ENCODE data around the gene CDK5.

CDK5 gene

GRCh38 chr7:151086802-151087244 lies 29.1 kb upstream of the CDK5 start:
- DNase-seq, result peak; percentile 69

GRCh38 chr7:151085691-151086620 lies 28.3 kb upstream of the CDK5 start, which contains the start of gene AGAP3:
AGAP3 (plus strand) TSS chr7:151086475; CDS start chr7:151086742, 267 bp downstream.
- peak; percentile 92 for DNase-seq

- no peak for DNase-seq
Observed at GRCh38 chr7:151085329-151085690, 27.6 kb upstream of the CDK5 start.

- DNase-seq, result no peak
Observed at GRCh38 chr7:151083824-151084160, 26.1 kb upstream of the CDK5 start.

GRCh38 chr7:151083071-151083823 lies 25.6 kb upstream of the CDK5 start, which contains the start of gene TMUB1:
TMUB1 (minus strand) TSS chr7:151083493; CDS start chr7:151082563, 930 bp downstream.
- DNase-seq, result peak; percentile 83

GRCh38 chr7:151082141-151083070 lies 24.7 kb upstream of the CDK5 start:
- DNase-seq, result no peak

GRCh38 chr7:151081170-151082101 lies 23.7 kb upstream of the CDK5 start:
- DNase-seq, result no peak

- peak; percentile 92 for DNase-seq
Observed at GRCh38 chr7:151080522-151081169, 22.9 kb upstream of the CDK5 start, which contains the start of gene FASTK. FASTK (minus strand) TSS chr7:151080809; CDS start chr7:151080766, 43 bp downstream.

- DNase-seq, result no peak
Observed at GRCh38 chr7:151080067-151080521, 22.4 kb upstream of the CDK5 start.

GRCh38 chr7:151079199-151079910 lies 21.7 kb upstream of the CDK5 start:
- no peak for DNase-seq

GRCh38 chr7:151078233-151079040 lies 20.7 kb upstream of the CDK5 start:
- no peak for DNase-seq

- no peak for DNase-seq
Observed at GRCh38 chr7:151077705-151078232, 20.1 kb upstream of the CDK5 start.

GRCh38 chr7:151076863-151077704 lies 19.4 kb upstream of the CDK5 start:
- DNase-seq, result no peak

- DNase-seq, result no peak
Observed at GRCh38 chr7:151075978-151076426, 18.3 kb upstream of the CDK5 start.

GRCh38 chr7:151075662-151075971 lies 17.9 kb upstream of the CDK5 start:
- DNase-seq, result no peak

GRCh38 chr7:151074817-151075661 lies 17.3 kb upstream of the CDK5 start:
- DNase-seq, result no peak

GRCh38 chr7:151073990-151074389 lies 16.3 kb upstream of the CDK5 start:
- DNase-seq, result no peak
